Measurements from ENCODE around the gene PCCA.

DNA sequence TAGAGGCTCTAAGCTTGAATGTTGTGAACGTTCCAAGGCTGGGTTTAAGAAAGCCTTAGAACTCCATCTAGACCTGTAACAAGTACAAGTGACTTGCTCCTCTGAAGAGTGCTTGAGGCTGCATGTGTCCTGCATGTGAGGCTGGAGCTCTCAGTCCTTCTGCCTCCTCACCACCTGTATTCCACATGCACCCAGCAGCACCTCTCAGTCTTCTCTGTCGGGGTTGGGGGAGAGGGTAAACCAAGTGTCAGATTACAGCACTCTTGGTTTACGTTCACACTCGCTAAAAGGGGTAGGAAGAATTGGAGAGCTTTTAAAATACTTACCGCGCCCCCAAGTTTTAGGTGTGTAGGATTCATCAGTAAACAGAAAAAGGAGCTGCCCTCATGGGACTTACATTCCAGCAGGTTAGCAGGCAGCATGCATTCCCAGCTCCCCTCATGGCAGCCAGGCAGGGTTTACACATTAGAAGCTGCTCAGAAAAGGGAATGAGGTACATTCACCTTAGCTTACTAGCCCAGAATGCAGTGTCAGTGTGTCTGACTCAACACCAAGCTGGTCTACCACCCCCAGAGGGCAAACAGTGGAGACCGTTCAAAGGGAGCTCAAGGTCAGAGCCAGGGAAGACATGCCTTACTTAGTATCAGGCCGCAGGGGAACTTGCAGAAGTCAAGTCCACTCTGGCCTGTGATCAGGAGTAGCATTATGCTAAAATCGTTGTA is 248.1 kb downstream of the PCCA start:
- no peak for TF ChIP-seq ZNF423 (CRISPR knock-in tag; IDR thresholded peaks at IDR 0.05)
- TF ChIP-seq, protein P1, sequence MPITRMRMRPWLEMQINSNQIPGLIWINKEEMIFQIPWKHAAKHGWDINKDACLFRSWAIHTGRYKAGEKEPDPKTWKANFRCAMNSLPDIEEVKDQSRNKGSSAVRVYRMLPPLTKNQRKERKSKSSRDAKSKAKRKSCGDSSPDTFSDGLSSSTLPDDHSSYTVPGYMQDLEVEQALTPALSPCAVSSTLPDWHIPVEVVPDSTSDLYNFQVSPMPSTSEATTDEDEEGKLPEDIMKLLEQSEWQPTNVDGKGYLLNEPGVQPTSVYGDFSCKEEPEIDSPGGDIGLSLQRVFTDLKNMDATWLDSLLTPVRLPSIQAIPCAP (CRISPR knock-in tag; IDR thresholded peaks at IDR 0.05) = no peak
